ENCODE measurements around the gene TTC23L. TPM values are rescaled to one million over a fixed set of nuclear protein-coding genes. Genes with fewer than 3 reads are reported as not detected.

The TTC23L gene
- total RNA-seq (2022) (0.54 and 0.76 TPM in 2 replicates), Bru-seq, nascent RNA (percentile 29 among the genes with signal in this experiment), BruChase-seq, experiment 1, labeled RNA remaining after a 6-hour chase (percentile 31 among the genes with signal in this experiment), BruChase-seq, experiment 2, labeled RNA remaining after a 2-hour chase (percentile 24 among the genes with signal in this experiment)
- long read RNA-seq, partial matches to known transcripts: 0 of 1 reads
- long read RNA-seq, other reads (novel, unspliced or antisense): 1 of 1 reads

DNA sequence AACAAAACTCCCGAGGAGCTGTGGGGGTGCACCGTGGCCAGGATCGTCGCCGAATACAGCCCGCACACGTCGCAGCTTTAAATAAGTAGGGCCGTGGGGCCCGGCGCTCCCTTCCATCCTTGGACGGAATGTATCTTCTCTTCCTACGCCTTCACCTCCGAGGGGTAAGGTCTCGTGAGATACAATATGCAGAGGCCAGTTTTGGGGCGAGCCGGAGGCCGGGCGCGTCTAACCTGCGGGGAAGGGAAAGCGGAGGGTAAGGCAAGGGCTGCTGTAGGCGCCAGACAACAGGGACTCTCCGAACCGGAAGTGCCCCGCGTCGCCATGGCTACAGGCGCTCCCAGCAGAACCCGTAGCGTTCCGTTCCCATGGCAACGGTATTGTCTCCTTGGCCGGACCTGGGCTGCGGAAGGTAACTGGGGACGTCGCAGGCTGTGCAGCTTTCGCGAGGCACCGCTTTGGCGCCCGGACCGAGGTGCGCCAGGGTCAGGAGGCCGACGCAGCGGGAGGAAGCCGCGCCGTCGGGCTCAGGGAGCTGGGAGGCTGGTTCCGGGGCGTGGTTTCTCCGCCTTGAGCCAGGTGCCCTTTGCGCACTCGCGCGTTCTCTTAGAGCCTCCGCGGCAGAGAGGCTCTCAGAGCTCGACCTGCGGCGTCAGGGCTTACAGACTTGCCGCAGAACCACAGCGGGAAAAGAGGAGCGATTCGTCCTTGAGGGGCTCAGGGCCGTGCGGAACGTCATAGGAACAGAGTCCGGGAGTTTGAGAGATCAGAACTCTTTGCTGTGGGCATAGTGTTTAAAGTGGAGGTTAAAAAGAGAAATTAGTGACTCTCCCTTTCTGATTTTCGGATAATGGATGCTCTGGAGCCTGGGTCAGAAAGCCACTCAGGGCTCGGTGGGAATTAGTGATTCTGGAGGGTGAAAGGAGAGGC lies at the start of gene TTC23L:
Gene TTC23L (plus strand): TSS at position 380 of the 930 bp plus-strand sequence. CDS start 1,508 bp downstream, outside the sequence.
- Mint-ChIP-seq H3K4me1 (ENCODE audit: low read depth, unreplicated experiment) (peaks cover 16% of the 10 kb centered on the region), H3K27me3 (ENCODE audit: unreplicated experiment) (no peaks in the 10 kb centered on the region), H3K27ac (ENCODE audit: unreplicated experiment) (peak within 1 kb of the TSS; percentile 83), H3K36me3 (ENCODE audit: insufficient read depth, unreplicated experiment) (peaks cover 18% of the 10 kb centered on the region), H3K9me3 (ENCODE audit: low read depth, unreplicated experiment) (no peaks in the 10 kb centered on the region), H3K4me3 (ENCODE audit: low read depth, unreplicated experiment) (peak within 1 kb of the TSS; percentile 93)
- CTCF ChIA-PET: interaction anchor here (0.6 to 0.9 kb wide), 6 partner anchors 10 to 325 kb away, joined by 3 to 5 read pairs (median 3); partner anchors contain the start of genes BRIX1 and RAD1
- intact Hi-C loops (cut with micrococcal nuclease; ENCODE audit: unreplicated experiment): no loop called here
- TF ChIP-seq CTCF (IDR thresholded peaks at IDR 0.05; ENCODE audit: unreplicated experiment): no peak
- no TSS peak for BruUV-seq (replicated peaks)
- DNase-seq: peak; percentile 88

- H3K4me1 Mint-ChIP-seq (ENCODE audit: low read depth, unreplicated experiment): no peaks in the 10 kb centered on the region
- intact Hi-C loops (cut with micrococcal nuclease; ENCODE audit: unreplicated experiment): no loop called here
- CTCF ChIA-PET: no interaction called here
- DNase-seq: no peak
- no peak overlapping the region for H3K4me3 Mint-ChIP-seq (ENCODE audit: low read depth, unreplicated experiment)
- peaks cover 2% of the 10 kb centered on the region for H3K9me3 Mint-ChIP-seq (ENCODE audit: low read depth, unreplicated experiment)
- TF ChIP-seq CTCF (IDR thresholded peaks at IDR 0.05; ENCODE audit: unreplicated experiment): no peak
- BruUV-seq (replicated peaks): no TSS peak
- peaks cover 4% of the 10 kb centered on the region for H3K36me3 Mint-ChIP-seq (ENCODE audit: insufficient read depth, unreplicated experiment)
- H3K27me3 Mint-ChIP-seq (ENCODE audit: unreplicated experiment): no peaks in the 10 kb centered on the region
- H3K27ac Mint-ChIP-seq (ENCODE audit: unreplicated experiment): no peak overlapping the region
These were observed 49.3 kb upstream of the TTC23L start for GRCh38 chr5:34789639-34790038.

DNA sequence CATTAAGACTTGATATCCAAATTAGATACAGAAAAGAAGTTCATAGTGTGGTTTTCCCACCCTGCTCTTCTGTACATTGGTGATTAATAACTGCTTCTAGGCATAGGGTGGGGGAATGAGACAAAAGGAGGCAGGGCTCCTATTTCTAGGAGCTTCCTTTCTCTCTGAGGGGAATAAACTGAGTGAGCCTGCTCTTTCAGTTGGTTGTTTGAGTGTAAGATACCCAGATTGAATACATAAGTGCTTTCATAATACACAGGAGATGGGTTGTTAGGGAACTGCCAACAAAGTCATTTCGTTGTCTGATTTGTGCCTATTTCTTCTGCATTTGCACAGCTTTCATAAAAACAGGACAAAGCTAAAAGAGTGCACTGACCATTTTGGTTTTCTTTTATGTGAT lies 48.9 kb upstream of the TTC23L start:
- Mint-ChIP-seq H3K27me3 (ENCODE audit: unreplicated experiment) (no peaks in the 10 kb centered on the region), H3K27ac (ENCODE audit: unreplicated experiment) (no peak overlapping the region), H3K9me3 (ENCODE audit: low read depth, unreplicated experiment) (peaks cover 2% of the 10 kb centered on the region), H3K4me3 (ENCODE audit: low read depth, unreplicated experiment) (no peak overlapping the region), H3K36me3 (ENCODE audit: insufficient read depth, unreplicated experiment) (peaks cover 4% of the 10 kb centered on the region), H3K4me1 (ENCODE audit: low read depth, unreplicated experiment) (no peaks in the 10 kb centered on the region)
- intact Hi-C loops (cut with micrococcal nuclease; ENCODE audit: unreplicated experiment): no loop called here
- TF ChIP-seq CTCF (IDR thresholded peaks at IDR 0.05; ENCODE audit: unreplicated experiment): no peak
- CTCF ChIA-PET: no interaction called here
- BruUV-seq (replicated peaks): no TSS peak
- no peak for DNase-seq

GRCh38 chr5:34791761-34792244 lies 47.2 kb upstream of the TTC23L start:
- no peak for TF ChIP-seq CTCF (IDR thresholded peaks at IDR 0.05; ENCODE audit: unreplicated experiment)
- Mint-ChIP-seq H3K27ac (ENCODE audit: unreplicated experiment) (no peak overlapping the region), H3K9me3 (ENCODE audit: low read depth, unreplicated experiment) (no peaks in the 10 kb centered on the region), H3K27me3 (ENCODE audit: unreplicated experiment) (no peaks in the 10 kb centered on the region), H3K4me1 (ENCODE audit: low read depth, unreplicated experiment) (no peaks in the 10 kb centered on the region), H3K36me3 (ENCODE audit: insufficient read depth, unreplicated experiment) (no peaks in the 10 kb centered on the region), H3K4me3 (ENCODE audit: low read depth, unreplicated experiment) (no peak overlapping the region)
- no peak for DNase-seq
- intact Hi-C loops (cut with micrococcal nuclease; ENCODE audit: unreplicated experiment): no loop called here
- CTCF ChIA-PET: no interaction called here
- BruUV-seq (replicated peaks): no TSS peak

Measured in Calu3 (cell line).